ENCODE data around the gene ZIK1.

DNA sequence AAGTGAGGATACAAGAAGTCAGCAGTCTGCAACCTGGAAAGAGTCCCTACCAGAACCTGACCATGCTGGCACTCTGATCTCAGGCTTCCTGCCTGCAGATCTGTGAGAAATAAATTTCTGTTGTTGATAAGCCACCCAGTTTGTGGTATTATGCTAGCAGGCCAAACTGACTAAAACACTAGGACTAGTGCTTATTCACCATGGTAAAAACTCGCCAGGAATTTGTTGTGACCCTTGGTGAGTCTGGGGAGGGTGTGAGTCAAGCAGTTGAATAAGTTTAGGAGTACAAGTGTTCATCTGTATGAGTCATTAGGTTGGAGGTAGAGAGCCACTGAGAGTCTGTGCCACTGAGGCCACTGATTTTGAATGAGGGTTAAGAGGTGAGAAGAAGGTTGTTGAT, 3.6 kb downstream of the ZIK1 start:
- TF ChIP-seq CTCF (conservative IDR thresholded peaks at IDR 0.05; ENCODE audit: low read length) (no peak), EZH2phosphoT487 (IDR thresholded peaks at IDR 0.05; ENCODE audit: borderline replicate concordance) (no peak)

All from Loucy (cell line).